SU-DHL-6 (cell line): ENCODE measurements around the gene LRRC17.

Source experiments
- H2AFZ ChIP-seq: fragments of 200-600 bp; sonication (generic); 2 replicates; pipeline ENCODE4 v1.6.1; 2014; ENCODE audit warnings: low read depth, mild to moderate bottlenecking, moderate library complexity, mixed read lengths, antibody characterized with exemption, low read length; ENCODE audit not compliant: severe bottlenecking
- H3F3A ChIP-seq: fragments of 200-600 bp; shearing (Covaris generic); 2 replicates; pipeline ENCODE4 v1.6.0; 2016; ENCODE audit warnings: antibody characterized with exemption, mild to moderate bottlenecking; ENCODE audit not compliant: insufficient read depth
- H3K27ac ChIP-seq: fragments of 200-600 bp; sonication (generic); 2 replicates; pipeline ENCODE4 v1.5.1; 2016; ENCODE audit warnings: low read depth, mild to moderate bottlenecking, low read length, moderate library complexity, mixed read lengths
- H3K27me3 ChIP-seq: fragments of 200-600 bp; sonication (generic), shearing (Covaris generic); 2 replicates; pipeline ENCODE4 v1.6.0; 2014; ENCODE audit warnings: mild to moderate bottlenecking, low read length
- H3K36me3 ChIP-seq: fragments of 200-600 bp; sonication (generic); 2 replicates; pipeline ENCODE4 v1.6.1; 2014; ENCODE audit warnings: mild to moderate bottlenecking, low read length, mixed read lengths
- H3K4me2 ChIP-seq: fragments of 300-600, 200-600 bp; shearing (Covaris generic), sonication (generic); 2 replicates; pipeline ENCODE4 v1.6.0; 2014; ENCODE audit warnings: low read length, low read depth, mild to moderate bottlenecking; ENCODE audit not compliant: poor library complexity, severe bottlenecking
- H3K4me3 ChIP-seq: fragments of 200-600 bp; sonication (generic); 2 replicates; pipeline ENCODE4 v1.5.1; 2014; ENCODE audit warnings: antibody characterized with exemption, low read length, mild to moderate bottlenecking, mixed read lengths; ENCODE audit not compliant: insufficient read depth, poor library complexity, severe bottlenecking
- H3K79me2 ChIP-seq: fragments of 200-600 bp; sonication (generic); 2 replicates; pipeline ENCODE4 v1.6.1; 2014; ENCODE audit warnings: mild to moderate bottlenecking, low read length, moderate library complexity; ENCODE audit not compliant: insufficient read depth
- H3K9ac ChIP-seq: fragments of 200-600 bp; sonication (generic); 2 replicates; pipeline ENCODE4 v1.7.0; 2014; ENCODE audit warnings: mild to moderate bottlenecking, low read length
- H3K9me2 ChIP-seq: fragments of 200-600 bp; sonication (generic); replicated peaks from 2 replicates; pipeline ENCODE4 v1.6.1; 2014; ENCODE audit warnings: low read length; ENCODE audit not compliant: insufficient read depth
- H3K9me3 ChIP-seq: fragments of 200-600 bp; sonication (generic); 2 replicates; pipeline ENCODE4 v1.6.1; 2014; ENCODE audit warnings: low read length, mixed read lengths; ENCODE audit not compliant: insufficient read depth
- H4K20me1 ChIP-seq: fragments of 200-600 bp; sonication (generic); 2 replicates; pipeline ENCODE4 v1.6.1; 2014; ENCODE audit warnings: low read depth, mild to moderate bottlenecking, antibody characterized with exemption, low read length, moderate library complexity, mixed read lengths
- CTCF ChIP-seq: fragments of 200-600 bp; sonication (generic); IDR thresholded peaks from one replicate; pipeline ENCODE4 v1.5.1; 2017; ENCODE audit warnings: antibody characterized with exemption, mild to moderate bottlenecking, low read length, moderate library complexity; ENCODE audit not compliant: insufficient read depth, poor library complexity, severe bottlenecking
- EZH2phosphoT487 ChIP-seq: fragments of 200-600 bp; sonication (generic), shearing (Covaris generic); conservative IDR thresholded peaks from 2 replicates; pipeline ENCODE4 v1.6.1; 2018; ENCODE audit warnings: mild to moderate bottlenecking, antibody characterized with exemption, low read length, moderate library complexity, mixed read lengths

The LRRC17 gene

GRCh38 chr7:102990642-102991041 is 77.8 kb downstream of the LRRC17 start:
- H3K4me2 ChIP-seq: no peak overlapping the region
- H3K36me3 ChIP-seq: no peaks in the 10 kb centered on the region
- H3K27ac ChIP-seq: no peak overlapping the region
- no peaks in the 10 kb centered on the region for H3K9me3 ChIP-seq
- H3K9ac ChIP-seq: no peak overlapping the region
- TF ChIP-seq CTCF (no peak), EZH2phosphoT487 (no peak)
- no peaks in the 10 kb centered on the region for H4K20me1 ChIP-seq
- no peak overlapping the region for H3K4me3 ChIP-seq
- no peak overlapping the region for H2AFZ ChIP-seq
- no peaks in the 10 kb centered on the region for H3K79me2 ChIP-seq
- H3K9me2 ChIP-seq: no peaks in the 10 kb centered on the region
- H3F3A ChIP-seq: no peaks in the 10 kb centered on the region
- no peaks in the 10 kb centered on the region for H3K27me3 ChIP-seq

GRCh38 chr7:102991077-102991539 is 78.3 kb downstream of the LRRC17 start:
- Histone ChIP-seq H2AFZ (no peak overlapping the region), H3K4me3 (no peak overlapping the region)

GRCh38 chr7:102991540-102992214 is 78.9 kb downstream of the LRRC17 start:
- H4K20me1 ChIP-seq: no peaks in the 10 kb centered on the region
- H3K9me2 ChIP-seq: no peaks in the 10 kb centered on the region
- no peaks in the 10 kb centered on the region for H3K27me3 ChIP-seq
- H3K36me3 ChIP-seq: no peaks in the 10 kb centered on the region
- H3K27ac ChIP-seq: no peak overlapping the region
- no peaks in the 10 kb centered on the region for H3F3A ChIP-seq
- H3K9ac ChIP-seq: no peak overlapping the region
- TF ChIP-seq CTCF (no peak), EZH2phosphoT487 (no peak)
- H3K4me3 ChIP-seq: no peak overlapping the region
- H3K9me3 ChIP-seq: no peaks in the 10 kb centered on the region
- H3K4me2 ChIP-seq: no peak overlapping the region
- H3K79me2 ChIP-seq: no peaks in the 10 kb centered on the region
- H2AFZ ChIP-seq: no peak overlapping the region

More at GRCh38 chr7:102991077-102991539, 78.3 kb downstream of the LRRC17 start:
- H3K9me3 ChIP-seq: no peaks in the 10 kb centered on the region
- no peaks in the 10 kb centered on the region for H3K79me2 ChIP-seq
- H3K4me2 ChIP-seq: no peak overlapping the region
- no peaks in the 10 kb centered on the region for H3K36me3 ChIP-seq
- H3K27me3 ChIP-seq: no peaks in the 10 kb centered on the region
- H3K9me2 ChIP-seq: no peaks in the 10 kb centered on the region
- TF ChIP-seq EZH2phosphoT487 (no peak), CTCF (no peak)
- H3F3A ChIP-seq: no peaks in the 10 kb centered on the region
- H3K27ac ChIP-seq: no peak overlapping the region
- no peak overlapping the region for H3K9ac ChIP-seq
- H4K20me1 ChIP-seq: no peaks in the 10 kb centered on the region
